DND-41 (cell line): ENCODE data around the gene RTN1.

Source experiments
- ATAC-seq: fragments of 200-7000 bp; cut with Tn5 transposase; 3 replicates; pipeline ENCODE4 v1.9.1; 2021; ENCODE audit warnings: low read depth; ENCODE audit not compliant: insufficient read depth
- DNase-seq: peaks from one replicate; pipeline ENCODE4 v3.0.0-alpha.2; 2020
- H2AFZ ChIP-seq: 2 replicates; pipeline ENCODE4 v1.6.0; 2012; ENCODE audit warnings: low read depth, low read length
- H3K27ac ChIP-seq: 2 replicates; pipeline ENCODE4 v1.5.1; 2012; ENCODE audit warnings: low read length, inconsistent platforms
- H3K27me3 ChIP-seq: fragments of 200-600 bp; sonication (generic); 2 replicates; pipeline ENCODE4 v1.6.0; 2012; ENCODE audit warnings: low read length, mild to moderate bottlenecking, inconsistent platforms; ENCODE audit not compliant: insufficient read depth, poor library complexity
- H3K36me3 ChIP-seq: 2 replicates; pipeline ENCODE4 v1.5.1; 2012; ENCODE audit warnings: low read length, inconsistent platforms; ENCODE audit not compliant: insufficient read depth
- H3K4me1 ChIP-seq: 2 replicates; pipeline ENCODE4 v1.5.1; 2012; ENCODE audit warnings: mild to moderate bottlenecking, low read length; ENCODE audit not compliant: insufficient read depth
- H3K4me2 ChIP-seq: 2 replicates; pipeline ENCODE4 v1.6.0; 2012; ENCODE audit warnings: mild to moderate bottlenecking, moderate library complexity, low read length, inconsistent platforms; ENCODE audit not compliant: insufficient read depth
- H3K4me3 ChIP-seq, 2 experiments: fragments of 200-600 bp in 1 of 2; shearing (Covaris generic) in 1 of 2; 2 replicates each; pipeline ENCODE4 v1.5.1; 2012 to 2016; ENCODE audit warnings: inconsistent platforms in 2 of 2, low read length in 2 of 2, mild to moderate bottlenecking in 2 of 2, low read depth in 1 of 2, moderate library complexity in 1 of 2
- H3K79me2 ChIP-seq: 2 replicates; pipeline ENCODE4 v1.6.0; 2012; ENCODE audit warnings: low read length, inconsistent platforms; ENCODE audit not compliant: insufficient read depth
- H3K9ac ChIP-seq: 2 replicates; pipeline ENCODE4 v1.6.0; 2012; ENCODE audit warnings: low read depth, mild to moderate bottlenecking, inconsistent platforms, low read length, moderate library complexity
- H3K9me3 ChIP-seq: 2 replicates; pipeline ENCODE4 v1.5.1; 2012; ENCODE audit warnings: low read length, moderate library complexity, mild to moderate bottlenecking, inconsistent platforms; ENCODE audit not compliant: insufficient read depth, severe bottlenecking
- H4K20me1 ChIP-seq: 2 replicates; pipeline ENCODE4 v1.6.0; 2012; ENCODE audit warnings: low read length; ENCODE audit not compliant: insufficient read depth
- EZH2 ChIP-seq: IDR thresholded peaks from 3 replicates; pipeline ENCODE4 v1.6.1; 2012; ENCODE audit warnings: borderline replicate concordance, low read depth, mild to moderate bottlenecking, moderate library complexity, low read length, inconsistent platforms; ENCODE audit not compliant: severe bottlenecking
- TF ChIP-seq, protein P1 (sequence below): IDR thresholded peaks from 2 replicates; pipeline ENCODE4 v1.5.1; 2012; ENCODE audit warnings: borderline replicate concordance, low read length, moderate library complexity, mild to moderate bottlenecking; ENCODE audit not compliant: poor library complexity, severe bottlenecking; ENCODE audit errors: extremely low read depth

Gene RTN1

DNA sequence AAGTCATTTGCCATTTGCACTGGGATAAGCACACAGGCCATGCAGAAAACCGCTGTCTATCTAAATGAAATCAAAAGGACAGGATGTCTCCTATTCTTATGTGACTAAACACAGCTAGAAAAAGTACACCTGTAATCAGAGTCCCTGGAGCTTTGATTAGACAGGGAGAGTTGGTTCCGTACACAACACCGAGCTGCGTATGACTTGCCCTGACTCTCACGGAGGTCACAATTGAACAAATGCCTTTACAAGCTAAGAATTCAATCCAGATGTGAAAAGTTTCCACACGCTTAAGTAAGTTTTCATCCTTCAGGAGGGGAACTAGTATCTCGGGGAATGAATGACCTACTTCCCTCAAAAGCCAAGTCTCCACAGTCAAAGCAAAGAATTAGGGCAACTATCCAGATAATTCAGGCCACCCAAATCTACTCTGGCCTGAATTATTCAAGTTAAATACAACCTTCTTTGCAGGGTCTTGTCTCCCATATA, 67.5 kb downstream of the RTN1 start:
- no peak overlapping the region for H2AFZ ChIP-seq
- H4K20me1 ChIP-seq, result no peaks in the 10 kb centered on the region
- H3K4me1 ChIP-seq, result no peaks in the 10 kb centered on the region
- TF ChIP-seq, protein P1, sequence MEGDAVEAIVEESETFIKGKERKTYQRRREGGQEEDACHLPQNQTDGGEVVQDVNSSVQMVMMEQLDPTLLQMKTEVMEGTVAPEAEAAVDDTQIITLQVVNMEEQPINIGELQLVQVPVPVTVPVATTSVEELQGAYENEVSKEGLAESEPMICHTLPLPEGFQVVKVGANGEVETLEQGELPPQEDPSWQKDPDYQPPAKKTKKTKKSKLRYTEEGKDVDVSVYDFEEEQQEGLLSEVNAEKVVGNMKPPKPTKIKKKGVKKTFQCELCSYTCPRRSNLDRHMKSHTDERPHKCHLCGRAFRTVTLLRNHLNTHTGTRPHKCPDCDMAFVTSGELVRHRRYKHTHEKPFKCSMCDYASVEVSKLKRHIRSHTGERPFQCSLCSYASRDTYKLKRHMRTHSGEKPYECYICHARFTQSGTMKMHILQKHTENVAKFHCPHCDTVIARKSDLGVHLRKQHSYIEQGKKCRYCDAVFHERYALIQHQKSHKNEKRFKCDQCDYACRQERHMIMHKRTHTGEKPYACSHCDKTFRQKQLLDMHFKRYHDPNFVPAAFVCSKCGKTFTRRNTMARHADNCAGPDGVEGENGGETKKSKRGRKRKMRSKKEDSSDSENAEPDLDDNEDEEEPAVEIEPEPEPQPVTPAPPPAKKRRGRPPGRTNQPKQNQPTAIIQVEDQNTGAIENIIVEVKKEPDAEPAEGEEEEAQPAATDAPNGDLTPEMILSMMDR, result no peak
- TF ChIP-seq EZH2, result no peak
- no peak overlapping the region for H3K27ac ChIP-seq
- no peaks in the 10 kb centered on the region for H3K36me3 ChIP-seq
- H3K4me2 ChIP-seq, result no peak overlapping the region
- H3K4me3 ChIP-seq, result no peak overlapping the region
- no peaks in the 10 kb centered on the region for H3K79me2 ChIP-seq
- no peak overlapping the region for H3K9ac ChIP-seq
- no peaks in the 10 kb centered on the region for H3K9me3 ChIP-seq
- H3K27me3 ChIP-seq, result peaks cover 4% of the 10 kb centered on the region
- no peak for ATAC-seq
- no peak for DNase-seq

DNA sequence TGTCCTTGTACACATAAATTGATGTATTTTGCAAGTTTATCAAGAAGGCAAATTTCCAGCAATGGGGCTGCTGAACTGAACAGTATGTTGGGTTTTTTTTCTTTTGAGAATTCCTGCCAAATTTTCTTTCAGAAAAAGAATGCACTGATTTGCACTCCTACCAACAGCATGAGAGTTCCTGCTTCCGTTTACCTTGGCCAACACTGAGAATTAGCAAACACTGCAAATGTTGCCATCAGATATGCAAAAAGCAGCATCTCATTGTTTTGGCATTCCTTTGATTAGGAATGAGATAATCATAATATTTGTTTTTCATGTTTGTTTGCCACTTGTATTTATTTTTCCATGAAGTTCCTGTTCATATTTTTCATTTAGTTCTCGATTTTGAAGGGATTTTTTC, 82.4 kb downstream of the RTN1 start:
- Histone ChIP-seq H3K9me3 (no peaks in the 10 kb centered on the region), H3K9ac (no peak overlapping the region), H3K27me3 (peaks cover 2% of the 10 kb centered on the region), H3K4me3 (no peak overlapping the region), H4K20me1 (no peaks in the 10 kb centered on the region), H2AFZ (no peak overlapping the region), H3K4me1 (no peaks in the 10 kb centered on the region), H3K36me3 (no peaks in the 10 kb centered on the region), H3K79me2 (no peaks in the 10 kb centered on the region), H3K27ac (no peak overlapping the region), H3K4me2 (no peak overlapping the region)
- no peak for ATAC-seq
- TF ChIP-seq, protein P1, result no peak
- TF ChIP-seq EZH2, result no peak
- DNase-seq, result no peak

DNA sequence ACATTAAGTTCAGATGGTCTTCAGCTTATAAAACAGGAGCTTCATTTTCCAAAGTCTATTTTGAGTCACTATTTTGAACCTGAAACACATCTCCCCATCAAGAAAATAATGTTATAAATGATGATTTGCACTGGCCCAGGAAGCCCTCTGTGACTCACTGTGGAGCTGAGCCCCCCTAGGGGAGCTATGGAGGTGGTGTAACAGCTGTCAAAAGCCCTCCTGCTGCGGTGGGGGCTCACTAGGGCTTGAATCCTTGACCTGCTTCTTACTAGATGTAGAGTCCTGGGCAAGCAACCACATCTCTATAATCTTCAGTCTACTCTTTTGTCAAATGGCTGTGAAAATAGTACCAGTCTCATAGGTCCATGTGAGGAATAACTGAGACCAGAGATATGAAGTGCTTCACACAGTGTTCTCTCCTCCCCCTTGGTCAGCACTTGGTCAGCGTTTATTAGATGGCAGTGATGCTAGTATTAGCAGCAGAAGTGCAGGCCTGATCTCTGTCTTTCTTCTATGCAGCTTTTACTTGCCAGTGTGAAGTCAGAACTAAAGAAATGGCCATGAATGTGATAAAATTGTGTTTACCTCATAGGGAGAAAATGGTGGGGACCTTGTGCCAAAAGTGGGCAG, 83.4 kb downstream of the RTN1 start:
- Histone ChIP-seq H3K27ac (no peak overlapping the region), H3K4me3 (no peak overlapping the region), H3K9me3 (no peaks in the 10 kb centered on the region), H3K9ac (no peak overlapping the region), H3K4me1 (no peaks in the 10 kb centered on the region), H3K4me2 (no peak overlapping the region), H2AFZ (no peak overlapping the region), H3K27me3 (peaks cover 2% of the 10 kb centered on the region), H3K79me2 (no peaks in the 10 kb centered on the region), H4K20me1 (no peaks in the 10 kb centered on the region), H3K36me3 (no peaks in the 10 kb centered on the region)
- TF ChIP-seq, protein P1, result no peak
- no peak for TF ChIP-seq EZH2
- ATAC-seq, result no peak
- DNase-seq, result no peak
